Left colon (tissue), 2 donors: Measurements from ENCODE around the gene SLC27A2. TPM values are rescaled to one million over a fixed set of nuclear protein-coding genes. Genes with fewer than 3 reads are reported as not detected.

Experiments
- ATAC-seq: fragments of 200-7000 bp; cut with Tn5 transposase; one replicate; pipeline ENCODE4 v1.9.1; 2020; ENCODE audit warnings: mild to moderate bottlenecking, moderate library complexity
- DNase-seq, 2 donors: peaks; one replicate each; pipeline ENCODE4 v3.0.0-alpha.2; 2020
- intact Hi-C, 2 donors: fragments of 100-400 bp; cut with DNase I in 1 of 2; cut with micrococcal nuclease in 1 of 2; formaldehyde crosslinking; loops; one replicate each; pipeline versions ENCODE4 v1.11.2 to v1.14.0; 2022; cut with DNase I, micrococcal nuclease
- total RNA-seq, 2 donors: library from RNA; stranded (reverse); fragmentation: NEBNext Ultra II Directional; extraction: Animal tissue kit (Norgen Biotek cat#: 25700); gene quantifications; one replicate each; pipeline ENCODE4 v1.2.1, GENCODE V29; 2021
- donor health status: DM: no; HTN: no; CAD: no.
- donor health status: DM: yes; HTN: yes; CAD: no.

Gene SLC27A2
- total RNA-seq, 2 donors from 2014 or later = 37.2 to 43.1 TPM

- intact Hi-C loops = no loop called here
- no peak for DNase-seq
- no peak for ATAC-seq
These were observed 45.1 kb downstream of the SLC27A2 start for GRCh38 chr15:50227076-50227475.

- no peak for ATAC-seq
- intact Hi-C loops = no loop called here
- no peak for DNase-seq
These were observed 46.9 kb downstream of the SLC27A2 start for GRCh38 chr15:50228866-50229265.

GRCh38 chr15:50229336-50229735 lies 47.3 kb downstream of the SLC27A2 start:
- no peak for DNase-seq
- intact Hi-C loops = no loop called here
- ATAC-seq = no peak

- no peak for DNase-seq
- intact Hi-C loops = loop anchor here in 1 of 2 donors (10.0 kb wide), 1 partner anchor 63 kb away; no protein-coding TSS in a partner anchor
- no peak for ATAC-seq
These were observed 49.8 kb downstream of the SLC27A2 start for GRCh38 chr15:50231761-50232160.

- intact Hi-C loops = loop anchor here in 1 of 2 donors (10.0 kb wide), 1 partner anchor 62 kb away; no protein-coding TSS in a partner anchor
- DNase-seq = no peak
- ATAC-seq = no peak
These were observed 50.8 kb downstream of the SLC27A2 start for GRCh38 chr15:50232791-50233190.

GRCh38 chr15:50233192-50233736 lies 51.3 kb downstream of the SLC27A2 start:
- DNase-seq (no peak), ATAC-seq (peak; percentile 90)
- intact Hi-C loops = loop anchor here in 1 of 2 donors (10.0 kb wide), 1 partner anchor 62 kb away; no protein-coding TSS in a partner anchor

- DNase-seq = no peak
- ATAC-seq = peak; percentile 17
- intact Hi-C loops = loop anchor here in 1 of 2 donors (10.0 kb wide), 1 partner anchor 60 kb away; no protein-coding TSS in a partner anchor
These were observed 52.8 kb downstream of the SLC27A2 start for GRCh38 chr15:50234764-50235163.

GRCh38 chr15:50235794-50236193 lies 53.8 kb downstream of the SLC27A2 start:
- intact Hi-C loops = loop anchor here in 1 of 2 donors (10.0 kb wide), 1 partner anchor 59 kb away; no protein-coding TSS in a partner anchor
- no peak for DNase-seq
- ATAC-seq = no peak

- intact Hi-C loops = loop anchor here in 1 of 2 donors (10.0 kb wide), 1 partner anchor 58 kb away; no protein-coding TSS in a partner anchor
- ATAC-seq = no peak
- DNase-seq = no peak
These were observed 54.4 kb downstream of the SLC27A2 start for GRCh38 chr15:50236433-50236832.

- ATAC-seq = no peak
- DNase-seq = no peak
- intact Hi-C loops = loop anchor here in 1 of 2 donors (10.0 kb wide), 1 partner anchor 57 kb away; no protein-coding TSS in a partner anchor
These were observed 56.3 kb downstream of the SLC27A2 start for GRCh38 chr15:50238255-50238654.

- DNase-seq (no peak), ATAC-seq (peak; percentile 29)
- intact Hi-C loops = no loop called here
These were observed 59.9 kb downstream of the SLC27A2 start for GRCh38 chr15:50241684-50242450.

GRCh38 chr15:50244153-50244552 lies 62.2 kb downstream of the SLC27A2 start:
- ATAC-seq (no peak), DNase-seq (no peak)
- intact Hi-C loops = no loop called here

GRCh38 chr15:50244959-50245624 lies 63.1 kb downstream of the SLC27A2 start:
- intact Hi-C loops = no loop called here
- DNase-seq (no peak), ATAC-seq (no peak)

GRCh38 chr15:50246631-50247030 lies 64.6 kb downstream of the SLC27A2 start:
- intact Hi-C loops = no loop called here
- no peak for ATAC-seq
- DNase-seq = no peak

- peak; percentile 82 for ATAC-seq
- intact Hi-C loops = no loop called here
- peak; percentile 33 to 38 for DNase-seq
These were observed 66.0 kb downstream of the SLC27A2 start for GRCh38 chr15:50247819-50248655.

- ATAC-seq (no peak), DNase-seq (no peak)
- intact Hi-C loops = no loop called here
These were observed 67.1 kb downstream of the SLC27A2 start for GRCh38 chr15:50248994-50249582.

GRCh38 chr15:50249704-50250103 lies 67.7 kb downstream of the SLC27A2 start:
- ATAC-seq = no peak

GRCh38 chr15:50250760-50251394 lies 68.9 kb downstream of the SLC27A2 start:
- DNase-seq = no peak
- intact Hi-C loops = no loop called here
- ATAC-seq = no peak

More at GRCh38 chr15:50249704-50250103, 67.7 kb downstream of the SLC27A2 start:
- no peak for DNase-seq
- intact Hi-C loops = no loop called here
